ENCODE results near the gene C16orf95.
"Not testable (repeated sequence)": the region's sequence is repeated elsewhere in the genome, so short reads cannot be mapped to it uniquely, and the experiment has no call there.

The C16orf95 gene

GRCh38 chr16:87346517-87347060 is 29.4 kb upstream of the C16orf95 start:
- no peak for DNase-seq

GRCh38 chr16:87345726-87346424 is 28.7 kb upstream of the C16orf95 start:
- no peak for DNase-seq

DNA sequence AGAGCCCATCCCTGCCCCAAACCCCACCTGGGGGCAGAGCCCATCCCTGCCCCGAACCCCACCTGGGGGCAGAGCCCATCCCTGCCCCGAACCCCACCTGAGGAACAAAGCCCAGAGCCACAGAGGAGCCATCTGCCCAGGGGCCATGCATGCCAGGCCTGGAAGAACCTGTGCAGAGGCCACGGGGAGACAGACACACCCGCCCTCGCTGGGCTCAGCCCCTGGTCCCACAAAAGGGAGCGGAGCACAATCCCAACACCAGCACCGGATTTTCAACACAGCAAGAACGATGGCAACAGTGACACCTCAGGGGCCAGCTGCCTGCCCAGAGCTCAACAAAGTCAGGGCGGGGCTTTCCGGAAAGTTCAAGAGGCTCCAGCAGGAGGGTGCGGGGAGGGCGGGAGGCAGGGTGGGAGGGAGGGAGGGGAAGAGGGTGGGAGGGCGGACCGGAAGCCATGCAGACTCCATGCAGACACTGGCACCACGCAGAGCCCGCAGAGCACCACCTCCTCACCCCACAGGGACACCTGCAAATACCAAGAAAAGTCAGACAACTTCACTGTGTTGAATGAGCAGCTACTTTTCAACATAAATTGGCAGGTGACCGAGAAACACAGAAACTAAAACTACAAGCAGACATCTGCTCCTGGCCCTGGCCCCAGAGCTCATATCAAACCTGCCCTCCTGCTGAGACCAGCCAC is 27.9 kb upstream of the C16orf95 start:
- no peak for DNase-seq

DNA sequence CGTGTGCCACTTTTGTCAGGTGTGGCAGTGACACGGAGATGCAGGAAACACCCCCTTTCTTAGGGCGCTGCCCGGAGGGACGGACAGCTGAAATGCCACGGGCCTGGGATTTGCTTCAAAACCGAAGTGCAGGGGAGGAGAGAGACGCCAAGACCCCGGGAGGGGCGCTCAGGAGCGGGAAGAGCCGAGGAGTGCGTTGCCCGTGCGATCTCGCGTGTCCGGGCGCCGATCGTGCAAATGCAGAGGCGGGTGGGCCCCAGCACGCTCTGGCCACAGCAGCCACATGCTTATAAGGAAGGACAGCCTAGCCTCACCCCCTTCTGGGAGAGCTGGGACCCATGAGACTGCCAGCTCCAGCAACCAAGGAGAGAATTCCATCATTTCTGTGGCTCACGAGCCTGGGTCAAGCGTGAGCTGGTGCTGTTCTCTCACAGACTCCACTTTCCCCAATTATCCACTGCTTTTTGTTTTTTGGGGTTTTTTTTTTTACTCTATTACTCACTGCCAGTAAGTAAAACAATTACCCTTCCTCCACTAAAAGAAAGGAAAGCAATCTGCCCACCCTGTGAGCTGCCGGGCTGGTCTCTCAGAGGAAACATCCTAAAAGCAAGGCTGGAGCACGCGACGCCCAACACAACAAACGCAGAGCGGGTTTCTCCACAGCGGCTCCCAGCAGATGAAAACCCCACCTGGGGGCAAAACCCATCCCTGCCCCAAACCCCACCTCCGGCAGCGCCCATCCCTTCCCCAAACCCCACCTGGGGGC is 27.2 kb upstream of the C16orf95 start:
- no peak for DNase-seq

GRCh38 chr16:87343753-87344050 is 26.5 kb upstream of the C16orf95 start:
- no peak for DNase-seq

DNA sequence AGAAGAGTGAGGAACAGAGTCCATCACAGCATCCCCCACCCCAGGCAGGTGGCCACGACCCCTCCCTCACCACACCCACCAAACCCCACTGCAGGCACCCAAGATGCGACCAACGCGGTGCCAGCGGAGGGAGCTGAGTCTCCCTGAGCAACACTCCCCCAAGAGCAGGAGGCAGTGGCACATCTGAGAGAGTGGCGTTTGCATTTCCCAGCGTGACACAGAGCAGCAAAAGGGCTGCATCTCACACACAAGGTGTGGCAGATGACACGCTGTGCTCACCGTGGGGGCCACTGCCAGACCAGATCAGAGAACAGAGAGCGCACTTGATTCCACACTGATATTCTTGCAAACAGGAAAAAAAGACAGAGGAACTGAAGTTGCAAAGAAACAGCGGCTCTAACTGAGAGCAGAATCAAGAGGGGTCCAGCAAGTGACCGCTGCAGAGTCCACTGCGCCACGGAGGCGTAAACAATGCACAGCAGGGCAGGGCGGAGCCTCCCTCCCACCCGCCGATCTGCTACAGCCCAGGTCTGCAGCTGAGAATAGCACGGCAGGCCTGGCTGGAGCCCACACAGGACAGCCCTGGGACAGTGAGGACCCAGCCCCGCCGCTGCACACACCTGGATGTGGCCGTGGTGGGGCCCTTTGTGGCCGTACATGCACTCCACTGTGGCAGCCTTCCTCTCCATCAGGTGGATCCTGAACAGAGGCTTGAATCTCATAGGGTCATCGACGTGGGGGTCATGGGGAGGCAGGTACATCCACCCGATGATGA is 26.0 kb upstream of the C16orf95 start:
- no peak for DNase-seq

GRCh38 chr16:87342504-87342903 is 25.3 kb upstream of the C16orf95 start:
- DNase-seq, result no peak

- no peak for DNase-seq
Measured at GRCh38 chr16:87340198-87340597, 23.0 kb upstream of the C16orf95 start.

DNA sequence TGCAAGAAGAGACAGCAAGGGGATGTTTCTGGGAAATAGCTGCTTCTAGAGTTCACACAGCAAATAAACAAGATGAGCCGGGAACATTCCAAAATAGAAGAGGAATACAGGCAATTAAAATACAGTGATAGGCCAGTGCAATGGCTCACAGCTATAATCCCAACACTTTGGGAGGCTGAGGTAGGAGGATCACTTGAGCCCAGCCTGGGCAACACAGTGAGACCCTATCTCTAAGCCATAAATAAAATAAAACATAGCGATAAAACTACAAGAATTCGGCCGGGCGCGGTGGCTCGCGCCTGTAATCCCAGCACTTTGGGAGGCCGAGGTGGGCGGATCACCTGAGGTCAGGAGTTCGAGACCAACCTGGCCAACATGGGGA is 22.5 kb upstream of the C16orf95 start:
- DNase-seq, result not testable (repeated sequence)

DNA sequence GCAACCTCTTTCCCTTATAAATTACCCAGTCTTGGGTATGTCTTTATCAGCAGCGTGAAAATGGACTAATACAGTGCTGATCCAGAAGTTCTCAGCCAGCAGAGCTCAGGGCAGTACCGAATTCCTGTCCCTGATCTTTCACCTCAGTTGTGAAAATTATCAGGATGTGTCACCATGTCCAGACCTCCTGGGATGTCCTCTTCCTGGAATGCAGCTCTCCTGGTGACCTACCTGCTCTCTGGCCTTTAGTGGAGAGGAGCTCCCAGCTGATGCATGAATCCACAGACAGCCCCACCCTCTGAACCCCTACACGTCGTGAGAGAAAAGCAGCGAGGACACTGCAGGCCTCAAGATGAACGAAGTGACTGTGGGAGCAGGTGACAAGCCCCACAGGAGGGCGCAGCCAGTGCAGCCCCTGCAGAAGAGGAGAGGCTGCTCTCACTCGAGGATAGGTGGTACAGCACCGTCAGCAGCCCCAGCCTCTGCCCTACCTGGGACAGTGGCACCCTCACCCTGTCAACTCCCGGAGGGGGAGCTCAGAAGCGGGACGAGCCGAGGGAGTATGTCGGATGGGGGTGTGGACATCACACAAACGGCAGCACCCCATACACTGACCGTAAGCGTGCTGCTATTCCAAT is 22.0 kb upstream of the C16orf95 start:
- DNase-seq, result no peak

GRCh38 chr16:87338155-87338765 is 21.1 kb upstream of the C16orf95 start:
- no peak for DNase-seq

DNA sequence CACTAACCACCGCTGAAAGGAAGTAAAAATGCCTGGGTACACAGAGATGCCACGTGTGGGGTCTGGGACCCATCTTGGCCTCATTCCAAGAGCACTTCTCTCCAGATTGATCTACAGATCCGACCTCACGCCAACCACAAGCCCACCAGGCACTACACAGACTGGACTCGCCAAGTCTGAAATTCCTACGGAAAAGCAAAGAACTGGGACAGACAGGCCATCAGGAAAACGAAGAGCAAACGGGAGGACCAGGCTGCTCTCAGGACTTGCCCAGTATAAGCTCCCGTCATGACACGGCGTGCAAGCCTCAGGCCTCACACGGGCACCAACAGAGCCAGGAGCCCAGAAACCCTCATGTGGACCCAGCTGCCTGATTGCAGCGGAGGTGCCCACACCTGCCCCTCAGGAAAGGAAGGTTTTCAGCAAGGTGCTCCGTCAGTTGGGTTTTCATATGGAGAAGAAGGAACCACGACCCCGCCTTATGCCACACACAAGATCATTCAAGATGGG is 20.1 kb upstream of the C16orf95 start:
- no peak for DNase-seq

DNA sequence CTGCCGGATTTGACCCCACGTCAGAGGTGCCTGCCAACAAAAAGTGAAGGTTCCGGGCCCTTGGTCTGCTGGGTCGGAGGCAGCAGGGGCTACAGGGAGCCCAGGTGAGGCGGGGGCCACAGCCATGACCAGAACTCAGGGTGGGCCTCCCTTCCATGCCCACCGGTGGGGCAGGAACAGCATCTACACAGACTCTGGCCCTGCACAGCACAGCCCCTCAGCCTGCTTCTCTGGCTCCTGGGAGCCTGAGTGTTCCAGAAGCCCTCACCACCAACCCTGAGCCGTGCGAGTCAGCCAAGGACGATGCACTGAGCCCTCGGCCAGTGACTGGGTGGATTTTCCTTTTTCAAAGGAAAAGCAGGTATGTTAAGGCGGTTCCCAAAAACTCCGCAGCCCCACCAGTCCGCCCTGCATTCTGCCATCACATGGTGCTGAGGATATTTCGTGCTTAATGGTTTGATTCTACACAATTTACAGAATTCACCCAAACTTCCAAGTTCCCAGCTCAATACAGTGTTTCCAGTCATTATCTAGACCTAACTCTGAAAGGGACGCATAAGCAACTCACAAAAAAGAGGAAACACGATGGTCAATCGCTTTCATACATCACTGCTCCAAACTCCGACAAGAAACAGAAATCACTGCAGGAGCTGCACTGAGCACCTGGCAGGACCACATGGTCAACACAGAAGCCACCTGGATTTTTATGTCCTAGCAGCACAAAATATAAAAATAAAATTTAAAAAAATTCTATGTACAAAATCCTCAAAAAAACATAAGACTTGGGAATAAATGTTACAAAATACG is 19.4 kb upstream of the C16orf95 start:
- no peak for DNase-seq

GRCh38 chr16:87335625-87336433 is 18.6 kb upstream of the C16orf95 start:
- no peak for DNase-seq

DNA sequence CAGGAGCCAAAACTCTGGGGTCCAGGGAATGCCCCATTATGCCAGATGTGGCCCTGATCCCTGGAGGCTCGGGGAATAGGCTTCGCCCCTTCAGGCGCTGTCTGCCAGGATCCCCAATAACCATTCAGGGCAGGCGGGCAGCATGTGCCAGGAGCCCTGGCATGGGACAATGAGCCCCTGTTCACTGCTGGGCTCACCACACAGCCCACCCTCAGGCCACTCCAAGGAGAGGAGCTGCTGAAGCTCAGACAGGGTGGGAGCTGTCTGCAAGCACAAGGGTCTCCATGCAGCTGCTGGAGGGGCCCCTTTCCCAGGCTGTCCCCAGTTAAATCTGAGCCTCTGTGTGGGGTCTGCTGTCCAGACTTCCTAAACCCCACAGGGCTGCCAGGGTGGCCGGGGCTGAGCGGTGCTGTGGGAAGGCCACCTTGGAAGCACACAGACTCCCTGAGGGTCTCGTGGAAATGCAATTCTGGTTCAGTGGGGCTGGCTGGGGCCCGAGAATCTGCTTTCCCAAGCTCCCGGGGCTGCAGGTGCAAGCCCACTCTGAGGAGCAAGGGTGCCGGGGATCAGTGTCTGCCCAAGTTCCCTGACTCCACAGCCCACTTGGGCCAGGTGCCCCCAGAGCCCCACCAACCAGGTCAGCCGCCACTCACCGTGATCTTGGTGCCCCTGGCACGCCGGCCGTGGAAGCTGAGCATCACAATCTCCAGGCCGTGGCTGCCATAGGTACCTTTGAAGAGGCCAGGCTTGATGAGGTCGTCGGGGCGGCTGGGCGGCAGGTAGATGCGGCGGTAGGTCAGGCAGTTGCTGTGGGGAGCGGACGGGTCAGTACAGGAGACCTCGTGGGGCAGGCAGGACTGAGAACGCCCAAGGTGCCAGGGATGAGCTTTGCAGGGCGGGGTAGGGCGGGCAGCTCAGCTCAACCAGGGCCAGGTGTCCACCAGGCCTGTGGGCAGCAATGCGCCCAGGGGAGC is 17.7 kb upstream of the C16orf95 start:
- DNase-seq, result no peak

- no peak for DNase-seq
Measured at GRCh38 chr16:87333581-87334331, 16.6 kb upstream of the C16orf95 start.

DNA sequence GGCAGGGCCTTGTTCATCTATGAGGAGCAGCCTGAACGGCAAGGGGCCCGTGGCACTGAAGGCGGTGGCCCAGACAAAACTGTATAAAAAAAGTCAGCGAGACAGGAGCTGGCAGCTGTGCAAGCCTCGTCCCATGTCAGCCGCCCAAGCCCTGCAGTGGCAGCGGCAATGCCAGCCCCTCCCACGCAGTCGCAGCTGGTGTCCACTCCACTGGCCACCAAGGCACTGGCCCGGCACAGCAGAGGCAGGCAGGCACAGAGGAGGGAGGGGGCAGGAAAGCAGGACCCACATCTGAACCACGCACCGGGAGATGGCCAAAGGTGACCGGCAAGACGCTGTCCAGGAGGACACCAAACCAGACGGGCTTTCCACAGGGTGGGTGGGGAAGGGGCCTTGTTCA is 15.9 kb upstream of the C16orf95 start:
- DNase-seq, result no peak

DNA sequence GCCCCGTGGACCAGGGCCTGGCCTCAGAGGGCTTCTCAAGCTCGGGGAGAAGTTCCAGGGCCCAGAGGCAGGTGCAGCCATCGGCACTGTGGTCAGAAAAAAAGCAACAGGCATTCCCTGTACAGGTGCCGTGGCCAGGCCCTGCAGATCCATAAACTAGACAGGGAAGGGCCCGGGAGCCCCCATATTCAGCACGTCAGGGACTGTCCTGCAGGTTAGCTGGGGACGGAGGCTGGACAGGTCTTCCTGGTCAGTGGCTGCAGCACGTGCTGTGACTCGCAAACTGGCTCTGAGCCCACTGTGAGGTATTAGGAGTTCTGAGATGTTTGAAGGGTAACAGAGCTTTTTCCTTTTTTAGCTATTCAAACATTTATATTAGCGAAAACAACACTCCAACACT is 15.0 kb upstream of the C16orf95 start:
- no peak for DNase-seq
